ENCODE results near the gene PRPS1. TPM values are rescaled to one million over a fixed set of nuclear protein-coding genes. Genes with fewer than 3 reads are reported as not detected.

PRPS1 gene
- polyA plus RNA-seq, 1 donor = 27.5 TPM

DNA sequence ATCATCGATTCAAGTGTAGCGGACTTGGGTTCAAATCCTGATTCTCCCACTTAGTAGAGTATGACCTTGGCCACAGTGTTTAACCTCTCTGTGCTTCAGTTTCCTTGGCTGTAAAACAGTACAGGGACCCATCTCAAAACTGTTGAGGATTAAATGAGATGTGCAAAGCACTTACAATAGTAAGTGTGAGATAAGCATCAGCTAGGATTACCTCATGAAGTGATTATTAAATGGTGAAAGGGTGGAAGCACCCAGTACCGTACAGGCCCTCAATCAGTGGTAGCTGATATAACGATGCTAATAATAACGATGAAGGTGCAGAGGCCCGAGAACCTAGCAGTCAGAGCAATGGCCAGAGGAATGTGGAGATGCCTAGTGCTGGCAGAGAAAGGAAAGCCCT lies 45.1 kb downstream of the PRPS1 start:
- DNase-seq = no peak
- Histone ChIP-seq H3K27me3 (ENCODE audit: control insufficient read depth, insufficient read depth, low read length) (no peaks in the 10 kb centered on the region), H3K36me3 (ENCODE audit: control insufficient read depth, insufficient read depth, low read length) (no peaks in the 10 kb centered on the region), H3K4me3 (ENCODE audit: low read length) (no peak overlapping the region), H3K9me3 (ENCODE audit: control insufficient read depth, low read depth, low read length) (no peaks in the 10 kb centered on the region), H3K27ac (ENCODE audit: low read length) (peak overlapping the region; percentile 68), H3K4me1 (ENCODE audit: control insufficient read depth, insufficient read depth, low read length) (peaks cover 39% of the 10 kb centered on the region)
- WGBS (ENCODE audit: insufficient coverage, low lambda C conversion rate) = no CpG with 5 or more reads among the region's 6 CpGs

DNA sequence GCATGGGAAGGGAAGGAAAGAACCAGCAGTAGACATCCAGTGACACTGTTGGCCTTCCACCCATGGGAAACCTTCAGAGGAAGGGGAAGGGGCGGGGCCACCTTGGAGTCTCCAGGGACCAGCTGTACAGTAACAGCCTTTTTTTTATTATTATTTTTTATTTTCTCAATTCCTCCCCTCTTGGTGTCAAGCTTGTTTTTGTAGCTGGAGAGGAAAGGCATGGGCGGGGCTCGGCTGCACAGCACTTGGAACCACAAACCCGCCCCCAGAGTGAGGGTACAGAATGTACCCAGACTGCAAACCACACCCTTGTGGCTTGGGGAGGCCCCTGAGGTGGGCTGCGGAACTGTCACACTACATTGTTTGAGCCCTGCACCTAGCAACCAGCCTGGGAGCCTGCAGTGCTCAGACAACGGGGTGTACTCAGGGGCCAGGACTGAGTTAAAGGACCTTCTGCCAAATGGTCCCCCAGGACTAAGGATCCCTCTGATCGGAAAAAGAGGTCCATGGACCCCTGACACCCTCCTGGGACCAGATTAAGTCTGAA lies 45.7 kb downstream of the PRPS1 start:
- peak in 1 of 2 donors; percentile 71 for DNase-seq
- Histone ChIP-seq H3K36me3 (ENCODE audit: control insufficient read depth, insufficient read depth, low read length) (no peaks in the 10 kb centered on the region), H3K27me3 (ENCODE audit: control insufficient read depth, insufficient read depth, low read length) (no peaks in the 10 kb centered on the region), H3K4me1 (ENCODE audit: control insufficient read depth, insufficient read depth, low read length) (peaks cover 40% of the 10 kb centered on the region), H3K4me3 (ENCODE audit: low read length) (no peak overlapping the region), H3K9me3 (ENCODE audit: control insufficient read depth, low read depth, low read length) (no peaks in the 10 kb centered on the region), H3K27ac (ENCODE audit: low read length) (peak overlapping the region; percentile 68)
- no CpG with 5 or more reads among the region's 7 CpGs for WGBS (ENCODE audit: insufficient coverage, low lambda C conversion rate)

DNA sequence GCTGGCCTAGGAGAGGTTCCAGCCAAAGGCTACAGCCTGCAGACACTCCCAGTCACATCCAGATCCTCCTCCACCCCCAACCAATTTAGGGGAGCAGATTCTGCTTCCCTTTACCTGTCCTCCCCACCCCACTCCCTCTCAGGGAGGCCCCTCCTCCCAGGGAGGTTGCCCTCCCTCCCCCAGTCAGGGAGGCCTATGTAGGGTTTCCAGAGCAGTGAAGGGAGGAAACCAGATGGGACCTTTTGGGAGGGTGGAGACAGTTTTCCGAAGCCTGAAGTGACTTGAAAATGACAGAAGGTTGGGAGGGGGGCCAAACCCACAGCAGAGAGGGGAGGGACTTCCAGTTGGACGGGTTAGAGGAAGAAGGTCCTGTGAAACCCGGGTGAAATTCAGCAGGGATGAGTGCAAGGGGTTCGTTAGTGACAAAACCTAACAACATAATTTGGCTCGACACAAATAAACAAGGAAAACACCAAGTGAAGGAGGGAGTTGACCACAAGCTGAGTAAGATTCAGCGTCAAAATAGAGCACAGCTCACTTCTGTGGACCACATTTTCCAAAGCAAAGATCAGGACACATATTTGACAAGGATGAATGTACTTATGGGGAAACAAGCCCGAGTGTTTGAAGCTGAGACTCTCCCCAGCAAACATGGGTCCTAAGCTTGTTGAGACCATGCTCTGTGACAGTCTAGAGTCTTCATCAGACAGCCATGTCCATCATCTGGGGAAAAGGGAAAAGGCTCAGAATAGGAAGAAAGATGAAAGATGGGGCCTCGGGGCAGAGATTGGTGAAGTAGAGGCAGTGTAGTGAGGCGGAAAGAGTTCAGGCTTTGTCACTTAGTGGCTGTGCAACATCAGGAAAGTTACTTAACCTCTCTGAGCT lies 46.4 kb downstream of the PRPS1 start:
- DNase-seq = peak in 1 of 2 donors; percentile 50
- Histone ChIP-seq H3K9me3 (ENCODE audit: control insufficient read depth, low read depth, low read length) (no peaks in the 10 kb centered on the region), H3K36me3 (ENCODE audit: control insufficient read depth, insufficient read depth, low read length) (no peaks in the 10 kb centered on the region), H3K4me3 (ENCODE audit: low read length) (no peak overlapping the region), H3K4me1 (ENCODE audit: control insufficient read depth, insufficient read depth, low read length) (peaks cover 37% of the 10 kb centered on the region), H3K27me3 (ENCODE audit: control insufficient read depth, insufficient read depth, low read length) (no peaks in the 10 kb centered on the region), H3K27ac (ENCODE audit: low read length) (peak overlapping the region; percentile 68)
- WGBS (ENCODE audit: insufficient coverage, low lambda C conversion rate) = no CpG with 5 or more reads among the region's 9 CpGs

GRCh38 chrX:107675365-107675654 lies 47.0 kb downstream of the PRPS1 start:
- H3K27ac ChIP-seq (ENCODE audit: low read length) = peak overlapping the region; percentile 98
- H3K4me3 ChIP-seq (ENCODE audit: low read length) = no peak overlapping the region
- no peaks in the 10 kb centered on the region for H3K9me3 ChIP-seq (ENCODE audit: control insufficient read depth, low read depth, low read length)
- WGBS (ENCODE audit: insufficient coverage, low lambda C conversion rate) = no CpG with 5 or more reads among the region's 1 CpG
- H3K4me1 ChIP-seq (ENCODE audit: control insufficient read depth, insufficient read depth, low read length) = peaks cover 37% of the 10 kb centered on the region
- no peaks in the 10 kb centered on the region for H3K27me3 ChIP-seq (ENCODE audit: control insufficient read depth, insufficient read depth, low read length)
- H3K36me3 ChIP-seq (ENCODE audit: control insufficient read depth, insufficient read depth, low read length) = no peaks in the 10 kb centered on the region
- DNase-seq = no peak

DNA sequence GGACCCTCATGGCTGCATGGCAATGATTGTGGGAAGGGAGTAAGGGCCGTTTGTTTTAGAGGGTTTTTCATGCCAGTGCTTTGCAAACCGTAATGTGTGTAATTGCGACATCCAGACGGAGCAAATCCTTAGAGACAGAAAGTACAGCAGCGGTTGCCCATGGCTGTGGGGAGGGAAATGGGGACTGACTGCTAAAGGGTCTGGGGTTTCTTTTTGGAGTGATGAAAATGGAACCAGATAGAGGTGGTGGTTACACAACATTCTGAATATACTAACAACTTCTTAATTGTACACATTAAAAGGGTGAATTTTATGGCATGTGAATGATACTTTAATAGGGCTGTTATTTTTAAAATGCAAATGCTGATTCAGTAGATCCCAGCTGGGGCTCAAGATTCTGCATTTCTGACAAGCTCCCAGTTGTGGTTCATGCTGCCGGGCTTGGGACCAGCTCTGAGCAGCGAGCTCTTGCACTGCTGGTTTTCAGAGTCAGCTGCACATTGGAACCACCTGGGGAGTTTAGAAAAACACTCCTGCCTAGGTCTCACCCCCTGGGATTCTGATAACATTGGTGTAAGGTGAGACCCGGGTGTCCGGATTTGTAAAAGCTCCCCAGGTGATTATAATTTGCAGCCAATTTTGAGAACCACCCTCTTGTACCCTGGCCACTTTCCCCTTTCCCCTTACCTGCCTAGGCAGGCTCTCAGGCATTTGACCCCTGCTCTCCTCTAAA lies 47.7 kb downstream of the PRPS1 start:
- Histone ChIP-seq H3K9me3 (ENCODE audit: control insufficient read depth, low read depth, low read length) (no peaks in the 10 kb centered on the region), H3K4me3 (ENCODE audit: low read length) (peak overlapping the region; percentile 56), H3K27ac (ENCODE audit: low read length) (peak overlapping the region; percentile 98), H3K27me3 (ENCODE audit: control insufficient read depth, insufficient read depth, low read length) (no peaks in the 10 kb centered on the region), H3K4me1 (ENCODE audit: control insufficient read depth, insufficient read depth, low read length) (peaks cover 37% of the 10 kb centered on the region), H3K36me3 (ENCODE audit: control insufficient read depth, insufficient read depth, low read length) (no peaks in the 10 kb centered on the region)
- peak in 1 of 2 donors; percentile 46 for DNase-seq
- WGBS (ENCODE audit: insufficient coverage, low lambda C conversion rate) = no CpG with 5 or more reads among the region's 9 CpGs

- WGBS (ENCODE audit: insufficient coverage, low lambda C conversion rate) = no CpG with 5 or more reads among the region's 30 CpGs
- DNase-seq = peak; percentile 73 to 86
- Histone ChIP-seq H3K4me3 (ENCODE audit: low read length) (peak overlapping the region; percentile 56), H3K27ac (ENCODE audit: low read length) (peak overlapping the region; percentile 98), H3K9me3 (ENCODE audit: control insufficient read depth, low read depth, low read length) (no peaks in the 10 kb centered on the region), H3K36me3 (ENCODE audit: control insufficient read depth, insufficient read depth, low read length) (no peaks in the 10 kb centered on the region), H3K27me3 (ENCODE audit: control insufficient read depth, insufficient read depth, low read length) (no peaks in the 10 kb centered on the region), H3K4me1 (ENCODE audit: control insufficient read depth, insufficient read depth, low read length) (peaks cover 37% of the 10 kb centered on the region)
These were observed 48.5 kb downstream of the PRPS1 start for GRCh38 chrX:107676559-107677378.

DNA sequence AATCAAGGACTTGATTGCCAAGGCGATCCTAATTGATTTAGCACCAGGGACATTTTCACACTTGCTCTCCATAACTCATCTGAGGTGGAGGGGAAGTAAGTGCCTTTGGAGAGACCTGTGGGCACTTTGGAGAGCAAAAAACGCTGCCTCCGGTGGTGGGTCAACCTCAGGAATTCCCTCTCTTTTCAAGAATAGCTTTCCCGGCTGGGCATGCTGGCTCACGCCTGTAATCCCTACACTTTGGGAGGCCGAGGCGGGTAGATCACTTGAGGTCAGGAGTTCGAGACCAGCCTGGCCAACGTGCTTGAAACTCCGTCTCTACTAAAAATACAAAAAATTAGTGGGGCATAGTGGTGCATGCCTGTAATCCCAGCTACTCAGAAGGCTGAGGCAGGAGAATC lies 49.2 kb downstream of the PRPS1 start:
- no peak for DNase-seq
- Histone ChIP-seq H3K36me3 (ENCODE audit: control insufficient read depth, insufficient read depth, low read length) (no peaks in the 10 kb centered on the region), H3K27me3 (ENCODE audit: control insufficient read depth, insufficient read depth, low read length) (no peaks in the 10 kb centered on the region), H3K4me1 (ENCODE audit: control insufficient read depth, insufficient read depth, low read length) (peaks cover 42% of the 10 kb centered on the region), H3K9me3 (ENCODE audit: control insufficient read depth, low read depth, low read length) (no peaks in the 10 kb centered on the region), H3K27ac (ENCODE audit: low read length) (peak overlapping the region; percentile 98), H3K4me3 (ENCODE audit: low read length) (peak overlapping the region; percentile 56)
- WGBS (ENCODE audit: insufficient coverage, low lambda C conversion rate) = no CpG with 5 or more reads among the region's 10 CpGs

DNA sequence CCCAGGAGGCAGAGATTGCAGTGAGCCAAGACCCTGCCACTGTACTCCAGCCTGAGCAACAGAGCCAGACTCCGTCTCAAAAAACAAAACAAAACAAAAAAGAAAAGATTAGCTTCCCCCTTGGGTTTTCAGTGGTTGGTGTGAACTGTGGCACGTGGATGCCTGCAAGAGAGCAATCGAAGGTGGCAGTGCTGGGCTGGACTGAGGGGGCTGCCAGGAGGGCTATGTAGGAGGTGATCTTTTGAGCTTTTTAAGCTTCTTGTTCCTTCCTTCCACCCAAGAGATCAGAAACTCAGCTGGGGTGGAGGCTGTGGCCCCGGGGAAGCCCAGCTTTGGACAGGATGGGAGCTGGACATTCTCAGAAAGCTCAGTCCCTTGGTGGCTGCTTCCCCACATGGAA lies 49.6 kb downstream of the PRPS1 start:
- H3K27me3 ChIP-seq (ENCODE audit: control insufficient read depth, insufficient read depth, low read length) = no peaks in the 10 kb centered on the region
- H3K4me1 ChIP-seq (ENCODE audit: control insufficient read depth, insufficient read depth, low read length) = peaks cover 46% of the 10 kb centered on the region
- H3K9me3 ChIP-seq (ENCODE audit: control insufficient read depth, low read depth, low read length) = no peaks in the 10 kb centered on the region
- no peak for DNase-seq
- no CpG with 5 or more reads among the region's 4 CpGs for WGBS (ENCODE audit: insufficient coverage, low lambda C conversion rate)
- peak overlapping the region; percentile 98 for H3K27ac ChIP-seq (ENCODE audit: low read length)
- no peak overlapping the region for H3K4me3 ChIP-seq (ENCODE audit: low read length)
- H3K36me3 ChIP-seq (ENCODE audit: control insufficient read depth, insufficient read depth, low read length) = no peaks in the 10 kb centered on the region

DNA sequence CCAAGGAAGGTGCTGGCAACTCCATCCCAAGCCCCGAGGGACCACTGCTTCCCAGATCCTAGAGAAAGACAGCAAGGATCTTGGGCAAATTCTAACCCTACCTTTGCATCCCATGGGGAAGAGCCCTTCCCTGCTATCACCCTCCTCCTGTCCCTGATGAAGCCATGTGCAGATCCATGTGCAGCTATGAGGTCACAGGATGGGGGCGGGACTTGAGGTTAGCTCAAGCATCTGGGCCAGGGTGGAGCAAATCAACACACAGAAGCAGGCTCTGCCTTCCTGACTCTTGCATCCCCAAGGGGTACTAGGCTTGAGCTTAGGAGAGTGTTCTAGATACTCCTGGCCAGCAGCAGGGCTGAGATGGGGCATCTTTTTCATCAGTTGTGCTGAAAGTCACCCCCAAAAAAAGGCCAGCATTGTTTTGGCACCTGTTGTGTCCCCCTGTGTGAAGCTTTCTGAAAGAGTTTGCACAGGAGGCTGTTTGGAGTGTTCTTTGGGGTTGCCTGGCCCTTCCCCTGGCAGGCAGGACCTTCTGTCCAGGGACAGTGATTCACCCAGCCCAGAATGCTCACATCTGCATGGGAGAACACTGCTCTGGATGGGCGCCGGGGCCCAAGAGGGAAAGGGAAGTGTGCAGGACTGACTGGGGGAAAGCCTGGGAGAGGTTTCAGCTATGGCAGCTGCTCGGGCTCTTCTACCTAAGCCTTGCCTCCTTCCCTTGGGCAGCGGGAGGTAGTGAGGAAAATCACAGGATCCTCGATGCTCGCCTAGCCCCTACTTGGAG lies 50.8 kb downstream of the PRPS1 start:
- Histone ChIP-seq H3K27ac (ENCODE audit: low read length) (no peak overlapping the region), H3K9me3 (ENCODE audit: control insufficient read depth, low read depth, low read length) (no peaks in the 10 kb centered on the region), H3K36me3 (ENCODE audit: control insufficient read depth, insufficient read depth, low read length) (no peaks in the 10 kb centered on the region), H3K27me3 (ENCODE audit: control insufficient read depth, insufficient read depth, low read length) (no peaks in the 10 kb centered on the region), H3K4me1 (ENCODE audit: control insufficient read depth, insufficient read depth, low read length) (peaks cover 46% of the 10 kb centered on the region), H3K4me3 (ENCODE audit: low read length) (no peak overlapping the region)
- peak in 1 of 2 donors; percentile 47 for DNase-seq
- no CpG with 5 or more reads among the region's 8 CpGs for WGBS (ENCODE audit: insufficient coverage, low lambda C conversion rate)
